Stimulated activated CD4-positive, alpha-beta T cell treated with anti-CD3 and anti-CD28 coated beads, Interleukin-15, amount 100 ng/mL, for 24 hours (primary cell): ENCODE results near the gene TOR1A.
"Not testable (repeated sequence)": the region's sequence is repeated elsewhere in the genome, so short reads cannot be mapped to it uniquely, and the experiment has no call there.

ENCODE experiments used
- DNase-seq: peaks from one replicate; pipeline ENCODE4 v3.0.0-alpha.2; 2020

Gene TOR1A

GRCh38 chr9:129779560-129780190 is 44.3 kb downstream of the TOR1A start:
- DNase-seq: no peak

GRCh38 chr9:129778469-129778868 is 45.5 kb downstream of the TOR1A start:
- no peak for DNase-seq

GRCh38 chr9:129777769-129778130 is 46.2 kb downstream of the TOR1A start:
- DNase-seq: no peak

GRCh38 chr9:129776938-129777768 is 46.8 kb downstream of the TOR1A start:
- peak; percentile 80 for DNase-seq

- no peak for DNase-seq
Measured at GRCh38 chr9:129776566-129776937, 47.4 kb downstream of the TOR1A start.

- not testable (repeated sequence) for DNase-seq
Measured at GRCh38 chr9:129776096-129776495, 47.8 kb downstream of the TOR1A start.

GRCh38 chr9:129775448-129775798 is 48.5 kb downstream of the TOR1A start:
- no peak for DNase-seq

- DNase-seq: no peak
Measured at GRCh38 chr9:129774791-129775447, 49.0 kb downstream of the TOR1A start.

- DNase-seq: no peak
Measured at GRCh38 chr9:129773262-129774048, 50.5 kb downstream of the TOR1A start.

- DNase-seq: no peak
Measured at GRCh38 chr9:129770741-129771140, 53.2 kb downstream of the TOR1A start.

GRCh38 chr9:129769669-129770068 is 54.3 kb downstream of the TOR1A start:
- DNase-seq: no peak

GRCh38 chr9:129768486-129768885 is 55.5 kb downstream of the TOR1A start:
- DNase-seq: no peak

- DNase-seq: no peak
Measured at GRCh38 chr9:129765764-129766317, 58.1 kb downstream of the TOR1A start.

GRCh38 chr9:129762985-129763926 is 60.7 kb downstream of the TOR1A start:
- DNase-seq: no peak
